Measurements from ENCODE around the gene GLIPR1. TPM values are rescaled to one million over a fixed set of nuclear protein-coding genes. Genes with fewer than 3 reads are reported as not detected.

The GLIPR1 gene
- total RNA-seq (100 to 1,000 TPM in 1 of 5 donors, 10 to 100 TPM in 4; 42.9 to 102 (median 53.5) TPM), total RNA-seq (10.3 to 272 (median 146) reads per million in 29 experiments)
- total RNA-seq (2013), result 114 TPM

DNA sequence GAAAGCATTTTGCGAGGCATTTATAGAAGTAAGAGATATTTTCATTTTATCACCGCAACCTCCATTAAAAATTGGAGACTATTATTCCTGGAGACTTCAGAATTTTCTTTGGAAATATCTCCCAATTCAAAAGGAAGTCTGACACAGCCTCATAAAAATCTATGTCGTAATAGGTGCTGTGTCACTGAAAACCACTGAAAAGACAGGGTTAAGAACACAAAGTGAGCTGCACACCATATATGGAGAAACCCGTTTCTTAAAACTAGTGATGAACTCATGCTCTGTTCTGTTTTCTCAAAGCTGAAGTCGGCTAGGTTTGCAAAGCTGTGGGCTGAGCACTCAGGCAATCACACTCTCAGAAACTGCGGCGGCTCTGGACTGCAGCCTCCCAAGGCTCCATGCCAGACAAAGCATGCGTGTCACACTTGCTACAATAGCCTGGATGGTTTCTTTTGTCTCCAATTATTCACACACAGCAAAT is at the start of gene GLIPR1:
GLIPR1 (plus strand) TSS at position 287 of the 481 bp plus-strand sequence; CDS start at position 413, 126 bp downstream.
- peak within 1 kb of the TSS; percentile 96 to 98 (median 98) for H3K4me3 Mint-ChIP-seq
- Histone ChIP-seq H3K36me3 (ENCODE audit: control insufficient read depth in 2 of 2, extremely low read depth in 1 of 2, insufficient read depth in 1 of 2, low read length in 1 of 2) (peaks cover 0 to 4% of the 10 kb centered on the region in 2 donors), H3K27ac (ENCODE audit: low read length) (peak within 1 kb of the TSS; percentile 90), H3K27me3 (replicated peaks in 1 of 2; ENCODE audit: control insufficient read depth in 2 of 2, extremely low read depth in 1 of 2, insufficient read depth in 2 of 2, low read length in 1 of 2) (no peaks in the 10 kb centered on the region), H3K9me3 (no peaks in the 10 kb centered on the region), H3K4me3 (ENCODE audit: control insufficient read depth in 1 of 2, extremely low read depth in 1 of 2, low read length in 1 of 2) (peak within 1 kb of the TSS; percentile 69 to 71), H3K4me1 (ENCODE audit: control insufficient read depth in 1 of 2, extremely low read depth in 1 of 2, insufficient read depth in 2 of 2, low read length in 2 of 2) (peaks cover 32 to 46% of the 10 kb centered on the region in 2 experiments)
- POLR2A ChIA-PET, result interaction anchor here (0.5 to 4.7 kb wide), 21 partner anchors 11 to 1078 kb away, joined by 3 to 21 read pairs (median 4); partner anchors contain the start of genes KRR1 (in 2 of the 2), GLIPR1L2 (in 1 of the 2) and PHLDA1 (in 1 of the 2)
- H3K4me1 Mint-ChIP-seq, result peaks cover 78 to 80% (median 80%) of the 10 kb centered on the region in 3 donors
- ATAC-seq (replicated peaks in 1 of 4) (peak; percentile 79 to 88 (median 86)), DNase-seq (peak; percentile 42 to 86 (median 65))
- peaks cover 27% of the 10 kb centered on the region for H3K36me3 Mint-ChIP-seq
- H3K27me3 Mint-ChIP-seq, result no peaks in the 10 kb centered on the region
- CTCF ChIA-PET, result interaction anchor here (0.5 to 7.4 kb wide), 10 partner anchors 24 to 1286 kb away, joined by 3 to 63 read pairs (median 4); partner anchors contain the start of genes GLIPR1L1 (in 1 of the 2), GLIPR1L2 (in 1 of the 2) and KRR1 (in 1 of the 2)
- H3K27ac Mint-ChIP-seq, result peak within 1 kb of the TSS; percentile 95 to 98
- H3K9me3 Mint-ChIP-seq, result no peaks in the 10 kb centered on the region
- 0% methylated on average over 6 of the region's 8 CpGs for WGBS (ENCODE audit: insufficient coverage)

- no peak for ATAC-seq (replicated peaks in 1 of 4)
- Histone ChIP-seq H3K27me3 (replicated peaks in 1 of 2; ENCODE audit: control insufficient read depth in 2 of 2, extremely low read depth in 1 of 2, insufficient read depth in 2 of 2, low read length in 1 of 2) (no peaks in the 10 kb centered on the region), H3K27ac (ENCODE audit: low read length) (no peak overlapping the region), H3K36me3 (ENCODE audit: control insufficient read depth in 2 of 2, extremely low read depth in 1 of 2, insufficient read depth in 1 of 2, low read length in 1 of 2) (no peaks in the 10 kb centered on the region), H3K4me1 (ENCODE audit: control insufficient read depth in 1 of 2, extremely low read depth in 1 of 2, insufficient read depth in 2 of 2, low read length in 2 of 2) (peaks cover 0 to 5% of the 10 kb centered on the region in 2 experiments), H3K9me3 (no peaks in the 10 kb centered on the region), H3K4me3 (ENCODE audit: control insufficient read depth in 1 of 2, extremely low read depth in 1 of 2, low read length in 1 of 2) (no peak overlapping the region)
- ChIA-PET CTCF (interaction anchor here in 1 of 2 donors (0.6 kb wide), 1 partner anchor 48 kb away, joined by 3 read pairs; the partner anchor contains the start of gene GLIPR1), POLR2A (no interaction called here)
- Mint-ChIP-seq H3K4me3 (no peak overlapping the region), H3K27ac (no peak overlapping the region), H3K36me3 (peaks cover 9% of the 10 kb centered on the region), H3K9me3 (peaks cover 3 to 21% (median 12%) of the 10 kb centered on the region in 3 donors), H3K27me3 (no peaks in the 10 kb centered on the region), H3K4me1 (peaks cover 0 to 5% (median 2%) of the 10 kb centered on the region in 3 donors)
- WGBS (ENCODE audit: insufficient coverage), result no CpG with 5 or more reads among the region's 1 CpG
- DNase-seq, result no peak
Observed at GRCh38 chr12:75432924-75433323, 47.6 kb upstream of the GLIPR1 start.

- H3K27ac Mint-ChIP-seq, result no peak overlapping the region
- H3K27me3 Mint-ChIP-seq, result peaks cover 4 to 12% of the 10 kb centered on the region in 2 donors
- WGBS (ENCODE audit: insufficient coverage), result 50% methylated on average over 1 of the region's 2 CpGs
- peaks cover 0 to 7% of the 10 kb centered on the region in 2 experiments for H3K27me3 ChIP-seq (replicated peaks in 1 of 2; ENCODE audit: control insufficient read depth in 2 of 2, extremely low read depth in 1 of 2, insufficient read depth in 2 of 2, low read length in 1 of 2)
- H3K4me3 Mint-ChIP-seq, result no peak overlapping the region
- CTCF ChIA-PET, result interaction anchor here (0.6 to 2.7 kb wide), 15 partner anchors 40 to 771 kb away, joined by 3 to 34 read pairs (median 4); partner anchors contain the start of genes GLIPR1 (in 1 of the 2) and GLIPR1L1 (in 1 of the 2)
- peaks cover 0 to 12% of the 10 kb centered on the region in 2 experiments for H3K4me1 ChIP-seq (ENCODE audit: control insufficient read depth in 1 of 2, extremely low read depth in 1 of 2, insufficient read depth in 2 of 2, low read length in 2 of 2)
- peaks cover 0 to 16% (median 5%) of the 10 kb centered on the region in 3 donors for H3K4me1 Mint-ChIP-seq
- H3K9me3 Mint-ChIP-seq, result peaks cover 0 to 12% (median 2%) of the 10 kb centered on the region in 3 donors
- H3K9me3 ChIP-seq, result no peaks in the 10 kb centered on the region
- DNase-seq (peak in 10 of 35 experiments; percentile 1 to 65 (median 10)), ATAC-seq (replicated peaks in 1 of 4) (peak; percentile 48 to 82 (median 75))
- peaks cover 4% of the 10 kb centered on the region for H3K36me3 Mint-ChIP-seq
- no peak overlapping the region for H3K27ac ChIP-seq (ENCODE audit: low read length)
- POLR2A ChIA-PET, result interaction anchor here (0.6 to 0.7 kb wide), 3 partner anchors 78 to 611 kb away, joined by 3 to 4 read pairs (median 4); partner anchors contain the start of gene CAPS2 (in 1 of the 2)
- H3K4me3 ChIP-seq (ENCODE audit: control insufficient read depth in 1 of 2, extremely low read depth in 1 of 2, low read length in 1 of 2), result no peak overlapping the region
- no peaks in the 10 kb centered on the region for H3K36me3 ChIP-seq (ENCODE audit: control insufficient read depth in 2 of 2, extremely low read depth in 1 of 2, insufficient read depth in 1 of 2, low read length in 1 of 2)
Observed at GRCh38 chr12:75437564-75437963, 43.0 kb upstream of the GLIPR1 start.

DNA sequence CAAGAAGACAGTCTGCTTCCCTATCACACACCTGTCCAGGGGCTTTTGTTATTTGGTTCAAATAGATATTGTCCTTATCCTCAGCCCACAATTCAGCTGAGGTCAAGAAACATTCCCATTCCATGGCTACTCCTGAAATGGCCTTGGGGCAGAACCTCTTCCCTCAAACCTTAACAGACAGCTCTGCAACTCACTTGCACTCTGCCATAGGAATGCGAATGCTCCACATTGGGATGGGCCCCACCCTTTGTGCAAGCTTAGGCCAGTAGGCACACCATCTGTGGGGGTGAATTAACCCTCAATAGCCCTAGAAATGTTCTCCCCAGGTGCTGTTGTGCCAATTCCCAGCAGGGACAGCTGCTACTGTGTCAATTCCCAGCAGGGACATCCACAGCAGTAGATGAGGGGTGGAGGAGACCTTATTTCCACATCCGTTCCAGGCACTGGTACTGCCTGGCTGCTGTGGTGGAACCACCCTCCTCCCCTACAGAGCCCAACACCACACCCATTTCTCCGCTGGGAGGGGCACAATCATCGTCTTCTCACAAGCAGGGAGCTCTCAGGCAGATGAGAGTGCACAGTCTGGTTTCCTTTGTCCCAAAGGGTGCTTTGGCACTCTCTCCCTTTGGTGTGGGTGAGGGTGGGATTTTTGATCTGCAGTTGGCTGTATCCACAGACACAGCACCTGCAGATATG is 42.3 kb upstream of the GLIPR1 start:
- WGBS (ENCODE audit: insufficient coverage), result 83% methylated on average over 1 of the region's 4 CpGs
- ChIA-PET POLR2A (no interaction called here), CTCF (interaction anchor here (0.6 to 2.7 kb wide), 13 partner anchors 40 to 595 kb away, joined by 3 to 34 read pairs (median 4); partner anchors contain the start of genes GLIPR1 (in 1 of the 2) and GLIPR1L1 (in 1 of the 2))
- Mint-ChIP-seq H3K4me1 (peaks cover 0 to 16% (median 5%) of the 10 kb centered on the region in 3 donors), H3K4me3 (no peak overlapping the region), H3K27me3 (peaks cover 4 to 13% of the 10 kb centered on the region in 2 donors), H3K9me3 (peaks cover 0 to 12% (median 2%) of the 10 kb centered on the region in 3 donors), H3K36me3 (peaks cover 4% of the 10 kb centered on the region), H3K27ac (no peak overlapping the region)
- DNase-seq (peak in 12 of 35 experiments; percentile 1 to 30 (median 11)), ATAC-seq (replicated peaks in 1 of 4) (peak; percentile 43 to 76 (median 64))
- H3K36me3 ChIP-seq (ENCODE audit: control insufficient read depth in 2 of 2, extremely low read depth in 1 of 2, insufficient read depth in 1 of 2, low read length in 1 of 2), result no peaks in the 10 kb centered on the region
- no peaks in the 10 kb centered on the region for H3K9me3 ChIP-seq
- peaks cover 0 to 12% of the 10 kb centered on the region in 2 experiments for H3K4me1 ChIP-seq (ENCODE audit: control insufficient read depth in 1 of 2, extremely low read depth in 1 of 2, insufficient read depth in 2 of 2, low read length in 2 of 2)
- H3K27me3 ChIP-seq (replicated peaks in 1 of 2; ENCODE audit: control insufficient read depth in 2 of 2, extremely low read depth in 1 of 2, insufficient read depth in 2 of 2, low read length in 1 of 2), result peaks cover 0 to 7% of the 10 kb centered on the region in 2 experiments
- no peak overlapping the region for H3K27ac ChIP-seq (ENCODE audit: low read length)
- H3K4me3 ChIP-seq (ENCODE audit: control insufficient read depth in 1 of 2, extremely low read depth in 1 of 2, low read length in 1 of 2), result no peak overlapping the region

- Histone ChIP-seq H3K36me3 (ENCODE audit: control insufficient read depth in 2 of 2, extremely low read depth in 1 of 2, insufficient read depth in 1 of 2, low read length in 1 of 2) (no peaks in the 10 kb centered on the region), H3K27me3 (replicated peaks in 1 of 2; ENCODE audit: control insufficient read depth in 2 of 2, extremely low read depth in 1 of 2, insufficient read depth in 2 of 2, low read length in 1 of 2) (peaks cover 0 to 7% of the 10 kb centered on the region in 2 experiments), H3K4me3 (ENCODE audit: control insufficient read depth in 1 of 2, extremely low read depth in 1 of 2, low read length in 1 of 2) (no peak overlapping the region), H3K9me3 (no peaks in the 10 kb centered on the region), H3K4me1 (ENCODE audit: control insufficient read depth in 1 of 2, extremely low read depth in 1 of 2, insufficient read depth in 2 of 2, low read length in 2 of 2) (peaks cover 0 to 12% of the 10 kb centered on the region in 2 experiments), H3K27ac (ENCODE audit: low read length) (no peak overlapping the region)
- WGBS (ENCODE audit: insufficient coverage), result 56% methylated on average over 2 of the region's 2 CpGs
- DNase-seq, result no peak
- POLR2A ChIA-PET, result interaction anchor here (0.6 to 1.0 kb wide), 2 partner anchors 41 to 46 kb away, joined by 3 read pairs; partner anchors contain the start of gene GLIPR1 (in 1 of the 2)
- peaks cover 4% of the 10 kb centered on the region for H3K36me3 Mint-ChIP-seq
- H3K9me3 Mint-ChIP-seq, result peaks cover 0 to 12% (median 2%) of the 10 kb centered on the region in 3 donors
- no peak for ATAC-seq (replicated peaks in 1 of 4)
- CTCF ChIA-PET, result interaction anchor here in 1 of 2 donors (0.8 to 1.4 kb wide), 2 partner anchors 43 to 46 kb away, joined by 3 to 4 read pairs; no protein-coding TSS in a partner anchor
- no peak overlapping the region for H3K27ac Mint-ChIP-seq
- H3K4me1 Mint-ChIP-seq, result peaks cover 0 to 16% (median 5%) of the 10 kb centered on the region in 3 donors
- peaks cover 4 to 13% of the 10 kb centered on the region in 2 donors for H3K27me3 Mint-ChIP-seq
- no peak overlapping the region for H3K4me3 Mint-ChIP-seq
Observed at GRCh38 chr12:75439048-75439447, 41.5 kb upstream of the GLIPR1 start.
